NCI-H510A (cell line): ENCODE results near the gene KCNH2.
"Not testable (repeated sequence)": the region's sequence is repeated elsewhere in the genome, so short reads cannot be mapped to it uniquely, and the experiment has no call there.

ENCODE experiments used
- DNase-seq: peaks from one replicate; lab custom pipeline; 2025; lab: John Stamatoyannopoulos, UW

KCNH2 gene

GRCh38 chr7:150978126-150978789 is at the start of gene KCNH2:
Gene KCNH2 (minus strand): TSS chr7:150978321. CDS start chr7:150977913, 408 bp downstream.
- DNase-seq: peak; percentile 61

- not testable (repeated sequence) for DNase-seq
Observed at GRCh38 chr7:151027728-151028130, 49.6 kb upstream of the KCNH2 start.

GRCh38 chr7:151026771-151027727 is 48.9 kb upstream of the KCNH2 start:
- not testable (repeated sequence) for DNase-seq

- DNase-seq: no peak
Observed at GRCh38 chr7:151025924-151026671, 48.0 kb upstream of the KCNH2 start.

GRCh38 chr7:151024435-151025056 is 46.4 kb upstream of the KCNH2 start, which contains the start of gene ATG9B:
Gene ATG9B (minus strand): TSS chr7:151024494. CDS start chr7:151024423, 71 bp downstream.
- DNase-seq: no peak

- DNase-seq: no peak
Observed at GRCh38 chr7:151023232-151023631, 45.1 kb upstream of the KCNH2 start.

- DNase-seq: no peak
Observed at GRCh38 chr7:151020231-151020630, 42.1 kb upstream of the KCNH2 start.

- DNase-seq: no peak
Observed at GRCh38 chr7:151019130-151019447, 41.0 kb upstream of the KCNH2 start.

GRCh38 chr7:151018421-151019129 is 40.5 kb upstream of the KCNH2 start:
- no peak for DNase-seq

GRCh38 chr7:151017953-151018420 is 39.9 kb upstream of the KCNH2 start:
- DNase-seq: no peak

GRCh38 chr7:151017370-151017952 is 39.3 kb upstream of the KCNH2 start:
- no peak for DNase-seq

- no peak for DNase-seq
Observed at GRCh38 chr7:151016942-151017341, 38.8 kb upstream of the KCNH2 start.

- DNase-seq: no peak
Observed at GRCh38 chr7:151016505-151016904, 38.4 kb upstream of the KCNH2 start.

GRCh38 chr7:151015967-151016366 is 37.8 kb upstream of the KCNH2 start:
- DNase-seq: no peak

GRCh38 chr7:151014950-151015349 is 36.8 kb upstream of the KCNH2 start:
- no peak for DNase-seq

GRCh38 chr7:151013733-151014497 is 35.8 kb upstream of the KCNH2 start:
- no peak for DNase-seq

GRCh38 chr7:151013356-151013732 is 35.2 kb upstream of the KCNH2 start:
- DNase-seq: no peak

- no peak for DNase-seq
Observed at GRCh38 chr7:151012911-151013347, 34.8 kb upstream of the KCNH2 start.

GRCh38 chr7:151012031-151012692 is 34.0 kb upstream of the KCNH2 start:
- no peak for DNase-seq
